HepG2 (cell line): ENCODE results near the gene NCDN. TPM values are rescaled to one million over a fixed set of nuclear protein-coding genes. Genes with fewer than 3 reads are reported as not detected.

ENCODE experiments used
- AKNA ChIP-seq: sonication (generic); formaldehyde crosslinking; IDR thresholded peaks from 2 replicates; pipeline ENCODE4 v1.4.0; 2020; ENCODE audit warnings: missing genetic modification reagents, borderline replicate concordance
- ATF7 ChIP-seq, 2 experiments: fragments of 450-650 bp in 1 of 2; sonication (generic) in 1 of 2; formaldehyde crosslinking in 1 of 2; IDR thresholded peaks; 2 replicates each; pipeline versions ENCODE4 v1.4.0 to v1.6.1; 2016 to 2020; ENCODE audit warnings: antibody characterized with exemption in 1 of 2, mild to moderate bottlenecking in 1 of 2, missing genetic modification reagents in 1 of 2
- DDIT3 ChIP-seq: sonication (generic); formaldehyde crosslinking; IDR thresholded peaks from 2 replicates; pipeline ENCODE4 v1.4.0; 2020; ENCODE audit warnings: mild to moderate bottlenecking, missing genetic modification reagents
- DMTF1 ChIP-seq: sonication (generic); formaldehyde crosslinking; IDR thresholded peaks from 2 replicates; pipeline ENCODE4 v1.4.0; 2020; ENCODE audit warnings: mild to moderate bottlenecking, missing genetic modification reagents
- GATAD1 ChIP-seq: IDR thresholded peaks from 2 replicates; pipeline ENCODE4 v1.6.1; 2016; ENCODE audit warnings: missing genetic modification reagents, missing compliant biosample characterization
- HDAC2 ChIP-seq: sonication (generic); formaldehyde crosslinking; IDR thresholded peaks from 2 replicates; pipeline ENCODE4 v1.4.0; 2020; ENCODE audit warnings: missing genetic modification reagents
- IRX3 ChIP-seq: sonication (generic); formaldehyde crosslinking; IDR thresholded peaks from 2 replicates; pipeline ENCODE4 v1.8.1; 2023; ENCODE audit warnings: mild to moderate bottlenecking, low read depth, missing genetic modification reagents, borderline replicate concordance
- KDM5A ChIP-seq: fragments of 200-600 bp; sonication (generic); IDR thresholded peaks from 2 replicates; pipeline ENCODE4 v1.7.0; 2018; ENCODE audit warnings: antibody characterized with exemption, mild to moderate bottlenecking, low read length, borderline replicate concordance
- MEIS2 ChIP-seq: sonication (generic); formaldehyde crosslinking; IDR thresholded peaks from 2 replicates; pipeline ENCODE4 v1.9.0; 2021; ENCODE audit warnings: mild to moderate bottlenecking, missing genetic modification reagents
- MXD1 ChIP-seq: sonication (generic); formaldehyde crosslinking; IDR thresholded peaks from 2 replicates; pipeline ENCODE4 v1.4.0; 2020; ENCODE audit warnings: mild to moderate bottlenecking, missing genetic modification reagents
- NCOA5 ChIP-seq: sonication (generic); formaldehyde crosslinking; IDR thresholded peaks from 2 replicates; pipeline ENCODE4 v1.4.0; 2020; ENCODE audit warnings: missing genetic modification reagents
- NFRKB ChIP-seq: fragments of 450-650 bp; IDR thresholded peaks from 2 replicates; pipeline ENCODE4 v1.6.1; 2017
- NR1H2 ChIP-seq: sonication (generic); formaldehyde crosslinking; IDR thresholded peaks from 2 replicates; pipeline ENCODE4 v1.8.1; 2022; ENCODE audit warnings: low read depth, missing genetic modification reagents, borderline replicate concordance
- RORA ChIP-seq: sonication (generic); formaldehyde crosslinking; IDR thresholded peaks from 2 replicates; pipeline ENCODE4 v1.5.0; 2020; ENCODE audit warnings: mild to moderate bottlenecking, missing genetic modification reagents, moderate library complexity
- YY1 ChIP-seq: IDR thresholded peaks from 2 replicates; pipeline ENCODE4 v1.6.1; 2011; ENCODE audit warnings: low read length, low read depth, moderate library complexity, mild to moderate bottlenecking; ENCODE audit not compliant: insufficient read depth, insufficient replicate concordance
- ZC3H4 ChIP-seq: sonication (generic); formaldehyde crosslinking; IDR thresholded peaks from 2 replicates; pipeline ENCODE4 v1.4.0; 2020; ENCODE audit warnings: missing genetic modification reagents, borderline replicate concordance
- ZMAT3 ChIP-seq: sonication (generic); formaldehyde crosslinking; conservative IDR thresholded peaks from 2 replicates; pipeline ENCODE4 v1.7.0; 2021; ENCODE audit warnings: missing genetic modification reagents
- ZNF362 ChIP-seq: sonication (generic); formaldehyde crosslinking; IDR thresholded peaks from 2 replicates; pipeline ENCODE4 v1.4.0; 2020; ENCODE audit warnings: missing genetic modification reagents, mild to moderate bottlenecking, borderline replicate concordance
- ZNF549 ChIP-seq: sonication (generic); formaldehyde crosslinking; IDR thresholded peaks from 2 replicates; pipeline ENCODE4 v1.5.0; 2020; ENCODE audit warnings: missing genetic modification reagents
- ZNF569 ChIP-seq: sonication (generic); formaldehyde crosslinking; IDR thresholded peaks from 2 replicates; pipeline ENCODE4 v1.5.0; 2020; ENCODE audit warnings: mild to moderate bottlenecking, missing genetic modification reagents, moderate library complexity, borderline replicate concordance
- ZNF580 ChIP-seq: IDR thresholded peaks from 2 replicates; pipeline ENCODE4 v1.6.1; 2016; ENCODE audit warnings: low read depth, borderline replicate concordance
- polyA plus RNA-seq, 8 experiments: library from polyadenylated mRNA; depleted of rRNA in 3 of 8; stranded (reverse) in 7 of 8; unstranded in 1 of 8; fragments of >200 nt; fragmentation: Illumina TruSeq in 4 of 8; extraction: Trizol in 4 of 8; gene quantifications; 2 replicates each; pipeline versions ENCODE4 v1.2.1 to v1.2.3, GENCODE V29; 2011 to 2016; ENCODE audit warnings: low read depth in 4 of 8, missing spikeins in 1 of 8, mixed read lengths in 1 of 8; ENCODE audit not compliant: insufficient read depth in 1 of 8
- total RNA-seq, 5 experiments: library from RNA; depleted of rRNA; stranded (reverse); fragments of >200 nt; fragmentation: Illumina TruSeq; extraction: Trizol; gene quantifications; 2 replicates each; pipeline ENCODE4 v1.2.3, GENCODE V29; 2016; ENCODE audit warnings: low read depth in 1 of 5

The NCDN gene
- total and polyA plus RNA-seq, 2 of the 13 experiments (the other 11 are each of a cell fraction or from before 2014, with no cell fraction given): 6.6 to 9.3 TPM

GRCh38 chr1:35557118-35557610 lies 435 bp upstream of the NCDN start, which contains the start of gene KIAA0319L (continued):
- peak; percentile 58; the same call in 1 of the 2 replicates for TF ChIP-seq MXD1 (CRISPR knock-in tag)
- TF ChIP-seq MEIS2 (CRISPR knock-in tag): peak; percentile 73; the same call in 1 of the 2 replicates
- TF ChIP-seq ZNF362 (CRISPR knock-in tag): no peak
- TF ChIP-seq RORA (CRISPR knock-in tag): no peak
- TF ChIP-seq NR1H2 (CRISPR knock-in tag): no peak
- no peak for TF ChIP-seq ATF7 (IDR thresholded peaks at IDR 0.05)
- no peak; the same call in 1 of the 2 replicates for TF ChIP-seq ATF7 (CRISPR knock-in tag; IDR thresholded peaks at IDR 0.05)
- no peak; the same call in 1 of the 2 replicates for TF ChIP-seq GATAD1
- no peak for TF ChIP-seq ZNF549
- 0 out of 2 replicates have a peak, but pooled peaks have one; percentile 30 for TF ChIP-seq ZNF569 (CRISPR knock-in tag)
- TF ChIP-seq NFRKB: no peak
- no peak for TF ChIP-seq DMTF1 (CRISPR knock-in tag)
- no peak for TF ChIP-seq ZMAT3 (CRISPR knock-in tag)
- TF ChIP-seq DDIT3 (CRISPR knock-in tag): no peak
- TF ChIP-seq YY1: no peak
- no peak for TF ChIP-seq ZNF580 (CRISPR knock-in tag)
- no peak for TF ChIP-seq AKNA (CRISPR knock-in tag)
- no peak for TF ChIP-seq ZC3H4 (CRISPR knock-in tag)
- no peak for TF ChIP-seq NCOA5 (CRISPR knock-in tag)
- TF ChIP-seq IRX3: no peak
- TF ChIP-seq HDAC2: 0 out of 2 replicates have a peak, but pooled peaks have one; percentile 44
- peak; percentile 75 for TF ChIP-seq KDM5A
